Stimulated activated CD4-positive, alpha-beta T cell treated with anti-CD3 and anti-CD28 coated beads, Interleukin-12 subunit alpha, Interleukin-12 subunit beta, amount 100 ng/mL, for 24 hours (primary cell): ENCODE measurements around the gene PRC1.
"Not testable (repeated sequence)": the region's sequence is repeated elsewhere in the genome, so short reads cannot be mapped to it uniquely, and the experiment has no call there.

Experiments
- DNase-seq, 2 experiments: peaks; one replicate each; pipeline ENCODE4 v3.0.0-alpha.2; 2020; ENCODE audit warnings: low read depth in 2 of 2

PRC1 gene, protein sequence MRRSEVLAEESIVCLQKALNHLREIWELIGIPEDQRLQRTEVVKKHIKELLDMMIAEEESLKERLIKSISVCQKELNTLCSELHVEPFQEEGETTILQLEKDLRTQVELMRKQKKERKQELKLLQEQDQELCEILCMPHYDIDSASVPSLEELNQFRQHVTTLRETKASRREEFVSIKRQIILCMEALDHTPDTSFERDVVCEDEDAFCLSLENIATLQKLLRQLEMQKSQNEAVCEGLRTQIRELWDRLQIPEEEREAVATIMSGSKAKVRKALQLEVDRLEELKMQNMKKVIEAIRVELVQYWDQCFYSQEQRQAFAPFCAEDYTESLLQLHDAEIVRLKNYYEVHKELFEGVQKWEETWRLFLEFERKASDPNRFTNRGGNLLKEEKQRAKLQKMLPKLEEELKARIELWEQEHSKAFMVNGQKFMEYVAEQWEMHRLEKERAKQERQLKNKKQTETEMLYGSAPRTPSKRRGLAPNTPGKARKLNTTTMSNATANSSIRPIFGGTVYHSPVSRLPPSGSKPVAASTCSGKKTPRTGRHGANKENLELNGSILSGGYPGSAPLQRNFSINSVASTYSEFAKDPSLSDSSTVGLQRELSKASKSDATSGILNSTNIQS

DNA sequence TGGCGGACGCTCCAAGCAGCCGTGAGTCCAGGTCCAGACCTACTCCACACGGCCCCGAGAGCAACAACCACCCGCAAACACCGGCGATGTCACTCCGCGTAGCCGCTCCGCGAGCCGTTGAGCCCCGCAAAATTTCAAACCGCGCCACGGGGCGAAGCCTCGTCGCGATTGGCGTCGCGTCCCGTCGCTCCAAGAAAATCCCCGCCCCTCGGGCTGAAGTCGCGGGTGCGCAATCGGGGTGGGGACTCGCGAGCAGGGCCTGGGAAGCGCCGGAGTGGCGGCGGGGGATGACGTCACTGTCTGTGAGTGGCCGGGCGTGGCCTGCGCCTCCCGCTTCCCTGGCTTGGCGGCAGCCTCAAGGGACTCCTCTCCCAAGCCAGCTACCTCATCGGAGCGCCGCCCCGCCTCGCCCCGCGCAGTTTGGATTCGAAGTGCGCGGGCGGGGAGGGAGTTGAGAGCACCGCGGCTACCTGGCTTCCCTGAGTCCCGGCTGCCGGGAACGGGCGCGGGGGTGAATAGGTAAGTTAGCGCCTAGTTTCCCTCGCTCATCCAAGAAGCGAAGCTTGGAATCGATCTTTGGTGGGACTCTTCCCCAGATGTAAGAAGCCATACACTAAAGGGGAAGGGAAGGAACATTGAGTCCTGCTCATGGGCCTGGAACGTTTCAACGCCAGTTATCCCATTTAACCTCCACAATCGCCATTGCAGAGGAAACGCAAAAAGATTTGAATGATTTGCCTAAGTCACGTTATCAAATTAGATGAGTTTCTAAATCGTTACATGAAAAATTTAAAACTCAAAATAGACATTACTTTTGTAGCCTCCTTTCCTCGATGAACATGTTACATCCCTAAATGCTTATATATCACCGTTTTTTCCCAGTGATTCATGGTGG lies at the start of gene PRC1:
Gene PRC1, minus strand, starts transcription at position 119 of the 895 bp plus-strand sequence. Its CDS starts 118 bp downstream, at position 1.
- peak; percentile 96 to 97 for DNase-seq

DNA sequence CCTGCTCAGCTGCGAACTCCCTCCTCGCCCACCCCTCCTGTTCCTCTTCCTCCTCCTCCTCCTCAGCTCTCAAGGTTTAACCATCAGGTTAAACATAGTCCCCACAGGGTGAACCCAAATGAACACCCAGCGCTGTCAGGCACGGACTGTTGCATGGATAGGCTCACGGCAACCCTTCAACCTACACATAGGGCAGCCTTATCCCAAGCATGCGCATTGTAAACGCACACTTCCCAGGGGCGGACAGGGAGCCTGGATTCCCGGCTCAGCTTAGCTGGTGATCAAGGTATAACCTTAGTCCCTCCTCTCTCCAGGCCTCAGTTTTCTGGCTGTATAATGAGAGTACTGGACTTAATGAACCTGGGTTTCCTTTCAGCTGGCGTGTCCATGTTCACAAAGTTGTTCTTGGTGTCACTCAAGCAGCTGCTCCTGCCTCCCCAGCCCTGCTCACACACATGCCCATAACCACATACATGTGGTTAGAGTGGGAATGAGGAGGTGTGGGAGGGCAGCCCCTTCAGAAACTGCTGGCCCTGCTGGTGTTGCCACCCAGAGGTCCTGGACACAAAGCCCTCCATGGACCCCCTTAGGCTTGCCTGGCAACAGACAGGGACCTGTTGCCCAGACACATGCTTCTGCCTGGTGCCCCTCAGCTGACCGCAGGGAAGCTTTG lies 49.0 kb upstream of the PRC1 start:
- no peak for DNase-seq

DNA sequence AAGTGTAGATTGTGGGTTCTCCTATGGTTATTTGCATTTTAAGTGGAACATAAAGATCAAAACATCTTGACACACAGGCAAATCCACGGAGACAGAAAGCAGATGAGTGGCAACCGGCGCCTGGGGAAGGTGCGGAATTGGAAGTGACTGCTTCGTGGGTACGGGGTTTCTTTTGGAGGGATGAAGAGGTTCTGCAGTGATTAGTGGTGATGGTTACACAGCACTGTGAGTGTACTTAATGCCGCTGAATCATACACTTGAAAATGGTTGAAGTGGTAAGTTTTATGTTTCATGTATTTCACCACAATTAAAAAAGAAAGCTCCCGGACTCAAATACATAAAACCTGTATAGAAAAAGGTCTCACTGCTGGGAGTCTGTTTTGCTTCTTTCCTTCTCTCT lies 46.5 kb upstream of the PRC1 start:
- DNase-seq: no peak

DNA sequence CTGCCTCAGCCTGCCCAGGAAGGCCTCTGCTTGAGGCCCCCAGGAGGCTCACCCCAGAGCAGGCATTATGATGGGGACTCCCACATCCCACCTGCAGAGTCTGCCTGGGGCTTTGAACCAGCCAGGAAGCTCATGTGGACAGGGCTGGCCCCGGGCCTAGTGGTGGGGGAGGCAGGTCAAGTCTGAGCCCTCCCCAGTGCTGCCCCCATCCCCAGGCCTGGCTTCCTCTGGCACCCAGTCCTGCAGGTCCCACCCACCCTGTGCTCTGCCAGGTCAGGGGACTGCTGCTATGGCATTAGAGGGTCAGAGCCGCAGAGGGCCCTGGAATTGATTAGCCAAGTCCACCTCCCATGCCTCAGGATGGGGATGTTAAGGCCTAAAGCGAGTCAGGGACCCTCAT lies 45.7 kb upstream of the PRC1 start:
- no peak for DNase-seq

DNA sequence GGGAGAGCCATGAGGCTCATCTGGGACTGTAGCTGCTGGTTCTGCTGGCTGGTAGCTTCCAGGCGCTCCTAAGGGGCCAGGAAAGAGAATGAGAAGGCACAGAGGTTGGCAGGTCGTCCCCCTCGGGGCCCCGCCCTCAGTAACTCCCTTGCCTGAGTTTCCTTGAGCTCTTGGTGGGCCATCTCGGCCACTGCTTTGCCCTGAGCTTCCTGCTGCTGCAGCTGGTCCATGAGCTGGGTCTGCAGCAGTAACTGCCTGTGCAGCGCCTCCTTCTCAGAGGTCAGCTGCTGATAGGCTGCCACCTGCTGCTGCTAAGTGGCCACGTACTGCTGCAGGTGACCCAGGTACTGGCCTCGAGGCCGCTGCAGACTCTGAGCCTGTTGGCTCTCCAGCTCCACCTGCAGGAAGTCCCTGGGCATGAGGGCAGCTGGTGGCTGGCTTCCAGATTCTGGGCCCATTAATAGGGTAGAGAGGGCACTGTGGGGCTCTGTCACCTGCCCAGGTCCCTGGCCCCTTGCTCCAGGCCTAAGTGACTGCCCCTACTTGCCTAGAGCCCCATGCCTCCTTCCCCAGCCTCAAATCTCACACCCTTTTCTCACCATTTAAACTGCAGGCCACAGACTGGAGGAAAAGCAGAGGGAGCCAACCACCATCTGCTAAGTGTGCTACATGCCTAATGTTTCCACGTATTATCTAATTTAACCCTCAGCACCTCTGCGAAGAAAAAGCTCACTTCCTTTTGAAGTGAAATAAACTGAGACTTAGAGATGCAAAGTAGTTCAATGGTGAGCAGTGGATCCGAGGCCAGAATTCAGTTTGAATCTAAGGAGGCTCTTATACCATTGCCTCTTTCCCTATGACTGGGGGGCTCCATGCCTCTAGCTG lies 38.8 kb upstream of the PRC1 start:
- peak; percentile 11 to 42 for DNase-seq

DNA sequence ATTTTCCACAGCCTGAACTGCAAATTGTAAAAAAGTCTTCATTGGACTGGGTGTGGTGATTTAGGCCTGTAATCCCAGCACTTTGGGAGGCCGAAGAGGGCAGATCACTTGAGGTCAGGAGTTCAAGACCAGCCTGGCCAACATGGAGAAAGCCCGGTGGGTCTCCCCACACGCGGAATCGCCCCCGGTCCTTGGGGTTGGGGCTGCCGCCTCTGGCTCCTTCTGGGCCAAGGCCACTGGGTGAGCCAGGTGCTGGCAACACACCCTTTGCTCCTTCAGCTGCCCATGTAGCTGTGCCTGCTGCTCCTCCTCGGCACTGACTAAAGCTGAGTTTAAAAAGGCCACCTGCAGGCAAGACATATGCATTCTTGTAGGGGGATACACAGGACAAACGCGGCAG lies 37.5 kb upstream of the PRC1 start:
- DNase-seq: no peak

DNA sequence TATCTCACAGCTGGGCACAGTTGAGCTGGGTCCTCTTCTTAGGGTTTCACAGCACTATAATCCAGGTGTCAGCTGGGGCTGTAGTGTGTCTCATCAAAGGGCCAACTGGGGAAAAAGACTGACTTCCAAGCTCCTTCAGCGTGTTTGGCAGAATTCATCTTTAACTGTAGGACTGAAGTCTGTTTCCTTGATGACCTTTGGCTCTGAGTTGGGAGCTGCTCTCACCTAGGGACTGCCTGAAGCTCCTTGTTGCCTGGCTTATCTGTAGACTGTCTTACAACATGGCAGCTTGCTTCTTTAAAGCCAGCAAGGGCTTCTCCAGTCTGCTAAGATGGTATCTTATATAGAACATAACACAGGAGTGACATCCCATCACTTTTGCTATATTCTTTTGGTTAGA lies 33.3 kb upstream of the PRC1 start:
- DNase-seq: no peak

DNA sequence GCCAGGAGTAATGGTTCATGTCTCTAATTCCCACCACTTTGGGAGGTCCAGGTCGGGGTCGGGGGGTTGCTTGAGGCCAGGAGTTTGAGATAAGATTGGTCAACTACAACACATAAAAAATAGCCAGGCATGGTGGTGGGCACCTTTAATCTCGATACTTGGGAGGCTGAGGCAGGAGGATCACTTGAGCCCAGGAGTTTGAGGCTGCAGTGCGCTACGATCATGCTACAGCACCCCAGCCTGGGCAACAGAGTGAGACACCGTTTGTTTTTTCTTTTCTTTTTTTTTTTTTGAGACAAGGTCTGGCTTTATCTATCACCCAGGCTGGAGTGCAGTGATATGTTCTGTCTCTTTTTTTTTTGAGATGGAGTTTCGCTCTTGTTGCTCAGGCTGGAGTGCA lies 29.4 kb upstream of the PRC1 start:
- DNase-seq: no peak

DNA sequence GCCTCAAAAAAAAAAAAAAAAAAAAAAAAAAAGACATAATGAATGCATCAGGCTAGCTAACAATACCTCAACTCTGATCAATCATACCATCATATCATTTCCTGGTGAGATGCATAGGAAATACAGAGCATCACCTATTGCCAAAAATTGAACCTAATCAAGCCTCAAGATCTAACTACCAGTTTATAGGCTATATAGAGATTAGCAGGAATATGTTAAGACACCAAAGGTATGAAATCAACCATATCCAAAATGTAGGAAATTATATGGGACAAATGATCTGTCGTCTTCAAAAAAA lies 28.4 kb upstream of the PRC1 start:
- no peak for DNase-seq

DNA sequence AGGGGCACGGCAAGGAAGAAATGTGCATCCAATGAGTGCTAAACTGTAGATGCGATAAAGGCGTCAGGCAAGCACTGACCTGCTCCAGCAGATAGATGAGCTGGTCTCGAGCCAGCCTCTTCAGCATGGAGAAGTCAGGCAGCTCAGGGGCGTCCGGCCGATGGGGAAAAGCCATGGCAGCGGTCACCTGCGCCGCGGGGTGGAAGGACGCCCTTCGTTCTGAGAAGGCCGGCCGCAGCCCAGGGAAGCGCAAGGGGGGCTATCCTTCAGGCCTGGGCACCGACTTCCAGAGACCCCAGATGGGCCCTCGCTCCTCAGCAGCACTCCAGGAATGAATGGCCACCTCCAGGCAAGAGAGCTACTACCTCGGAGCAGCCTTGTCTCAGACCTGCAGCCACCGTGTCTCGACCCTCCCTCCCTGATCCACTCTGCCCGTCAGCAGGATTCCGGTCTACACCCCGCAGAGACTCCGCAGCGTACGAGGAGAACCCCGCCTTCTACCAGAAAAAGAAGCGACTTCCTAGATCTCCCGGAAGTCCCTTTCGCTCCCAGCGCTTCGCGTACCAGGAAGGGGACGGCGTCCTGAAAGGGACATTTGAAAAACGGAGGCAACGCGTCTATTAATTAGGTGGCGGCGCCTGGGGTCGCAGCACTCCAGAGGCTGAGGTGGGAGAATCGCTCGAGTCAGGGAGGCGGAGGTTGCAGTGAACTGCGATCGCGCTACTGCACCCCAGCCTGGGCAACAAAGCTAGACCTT lies 27.9 kb upstream of the PRC1 start, which contains the start of gene VPS33B:
Gene VPS33B, minus strand, starts transcription at position 520 of the 757 bp plus-strand sequence. Its CDS starts 345 bp downstream, at position 175.
- peak; percentile 59 to 77 for DNase-seq

DNA sequence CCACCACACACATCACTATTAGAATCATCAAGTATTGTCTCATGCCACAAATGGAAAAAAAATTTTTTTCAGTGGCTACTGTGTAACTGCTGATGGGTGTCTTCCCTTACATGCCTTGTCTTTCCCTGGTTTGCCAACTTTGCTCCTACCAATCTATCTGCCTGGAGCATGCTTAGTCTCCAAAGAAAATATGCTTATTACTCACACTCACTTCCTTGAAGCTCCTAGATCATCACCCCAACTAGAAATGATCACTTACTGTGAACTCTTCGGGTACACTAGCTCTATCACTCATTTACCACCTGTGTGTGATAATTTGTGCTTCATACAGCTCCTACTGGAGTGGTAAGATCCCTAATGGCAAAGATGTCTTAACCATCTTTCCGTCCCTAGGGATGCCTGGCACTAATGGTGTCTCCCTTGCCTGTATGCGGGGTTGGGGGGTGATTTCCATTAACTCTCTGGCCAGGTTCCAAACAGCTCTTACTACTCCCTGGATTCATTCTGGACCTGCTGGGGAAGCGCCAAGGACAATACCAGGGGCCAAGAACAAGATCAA lies 27.3 kb upstream of the PRC1 start:
- no peak for DNase-seq

DNA sequence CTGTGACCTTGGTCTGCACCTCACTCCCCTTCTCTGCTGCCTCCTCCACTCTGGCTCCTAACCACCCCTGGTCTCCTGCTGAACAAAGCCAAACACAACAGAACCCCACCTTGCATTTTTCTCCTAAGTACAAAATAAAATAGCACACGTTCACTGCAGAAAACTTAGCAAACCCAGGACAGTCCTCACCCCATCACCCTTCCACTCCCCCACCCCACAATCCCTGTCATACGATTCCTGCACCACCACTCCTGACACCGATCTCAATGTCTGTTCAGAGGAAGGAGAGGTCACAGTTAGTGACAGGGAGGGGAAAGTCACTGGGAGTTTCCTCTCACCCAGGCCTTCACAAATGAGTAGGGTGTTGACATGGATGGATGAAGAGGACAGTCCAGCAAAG lies 23.8 kb upstream of the PRC1 start:
- DNase-seq: no peak

DNA sequence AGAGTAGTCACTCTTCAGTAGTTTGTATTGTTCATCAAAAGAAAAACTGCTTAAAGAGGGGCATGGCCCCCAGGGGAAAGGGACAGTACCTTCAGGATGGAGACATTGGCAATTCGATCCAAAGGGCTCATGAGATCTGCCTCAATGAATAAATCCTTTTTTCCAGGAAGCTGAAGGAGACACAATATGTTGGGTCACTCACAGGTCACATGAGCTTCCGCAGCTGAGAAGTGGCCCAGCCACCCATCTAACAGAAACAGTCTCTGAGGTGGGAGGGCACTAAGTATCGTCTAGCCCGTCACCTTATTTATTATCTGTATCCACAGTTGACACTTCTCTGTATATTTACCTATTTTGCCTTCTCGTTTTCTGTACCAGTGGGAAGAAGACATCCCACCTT lies 23.4 kb upstream of the PRC1 start:
- DNase-seq: no peak

DNA sequence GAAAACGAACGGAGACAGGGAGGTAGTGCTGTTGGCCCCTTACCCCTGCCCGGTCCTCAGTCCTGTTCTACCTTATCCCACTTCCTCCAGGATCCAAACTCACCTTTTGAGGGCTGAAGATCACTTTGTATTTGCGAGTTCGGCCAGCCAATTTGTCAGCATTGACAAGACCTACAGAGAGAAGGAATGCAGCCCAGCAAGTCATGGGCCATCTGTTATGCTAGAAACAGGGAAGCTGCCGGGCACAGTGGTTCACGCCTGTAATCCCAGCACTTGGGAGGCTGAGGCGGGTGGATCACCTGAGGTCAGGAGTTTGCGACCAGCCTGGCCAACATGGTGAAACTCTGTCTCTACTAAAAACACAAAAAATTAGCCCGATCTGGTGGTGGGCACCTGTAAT lies 19.4 kb upstream of the PRC1 start:
- DNase-seq: not testable (repeated sequence)

DNA sequence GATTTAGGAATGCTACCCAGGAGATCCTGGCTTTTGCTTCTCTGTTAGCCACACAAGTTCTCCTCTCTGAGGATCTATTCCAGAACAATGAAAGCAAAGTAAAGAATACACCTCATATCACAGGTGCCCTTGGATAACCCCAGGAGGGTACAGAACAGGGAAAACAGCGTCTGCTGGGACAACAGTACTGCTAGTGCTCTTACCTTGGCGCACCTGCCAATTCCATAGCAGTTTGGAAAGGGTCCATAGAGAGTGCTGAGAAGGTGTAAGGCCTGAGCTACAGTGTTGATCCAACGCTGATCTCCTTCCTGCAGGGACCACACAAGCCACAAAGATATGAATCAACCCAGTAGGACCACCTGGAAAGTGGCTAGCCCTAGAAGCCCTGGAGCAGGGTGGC lies 12.9 kb upstream of the PRC1 start:
- no peak for DNase-seq

DNA sequence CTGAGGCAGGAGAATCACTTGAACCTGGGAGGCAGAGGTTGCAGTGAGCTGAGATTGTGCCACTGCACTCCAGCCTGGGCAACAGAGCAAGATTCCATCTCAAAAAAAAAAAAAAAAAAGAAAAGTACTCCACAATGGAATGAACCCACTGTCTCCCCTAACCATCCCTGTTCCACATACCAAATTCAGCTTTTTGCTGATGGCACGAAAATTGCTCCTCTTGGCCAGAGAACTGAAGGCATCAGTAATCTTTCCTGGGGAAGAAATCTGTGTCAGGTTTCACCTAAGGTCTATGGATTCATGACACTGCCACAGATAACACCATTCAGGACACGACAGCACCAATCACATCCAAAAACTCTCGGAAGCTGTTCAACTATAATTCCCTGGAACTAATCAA lies 6.9 kb upstream of the PRC1 start:
- DNase-seq: no peak

DNA sequence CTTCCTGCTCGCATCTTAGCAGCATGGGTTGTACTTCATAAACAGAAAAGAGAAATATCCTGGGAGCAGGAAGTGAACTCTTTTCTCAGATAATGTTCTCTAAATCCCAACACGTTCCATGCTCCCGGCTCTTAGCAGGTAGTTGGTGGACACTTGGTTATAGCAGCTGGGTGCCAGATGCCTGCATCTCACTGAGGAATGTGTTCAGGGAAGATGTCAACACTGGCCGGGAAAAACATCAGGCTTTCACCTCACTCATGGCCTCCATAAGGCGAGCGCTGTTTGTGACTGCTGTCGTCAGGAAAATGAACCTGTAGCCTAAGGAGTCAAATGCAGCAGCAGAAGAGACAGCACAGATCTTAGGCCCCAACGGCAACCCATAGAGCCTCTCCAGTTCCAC lies 4.4 kb upstream of the PRC1 start:
- DNase-seq: no peak

DNA sequence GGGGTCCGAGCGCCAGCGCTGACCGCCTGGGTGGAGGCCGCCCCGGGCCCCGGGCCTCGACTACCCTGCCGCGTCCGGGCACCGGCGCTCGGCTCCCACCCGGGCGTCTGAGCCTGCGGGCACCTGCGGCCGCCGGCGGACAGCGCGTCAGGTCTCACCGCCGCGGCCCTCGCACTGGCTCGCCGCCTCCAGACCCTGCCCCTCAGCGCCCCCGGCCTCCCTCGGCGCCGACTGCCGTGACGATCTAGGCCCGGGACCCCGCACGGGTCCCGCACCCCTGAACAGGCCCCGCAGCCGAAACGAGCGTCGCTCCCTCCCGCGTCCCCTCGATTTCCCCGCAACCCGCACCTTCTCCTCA lies 297 bp downstream of the PRC1 start:
- DNase-seq: peak in 1 of 2 experiments; percentile 0

DNA sequence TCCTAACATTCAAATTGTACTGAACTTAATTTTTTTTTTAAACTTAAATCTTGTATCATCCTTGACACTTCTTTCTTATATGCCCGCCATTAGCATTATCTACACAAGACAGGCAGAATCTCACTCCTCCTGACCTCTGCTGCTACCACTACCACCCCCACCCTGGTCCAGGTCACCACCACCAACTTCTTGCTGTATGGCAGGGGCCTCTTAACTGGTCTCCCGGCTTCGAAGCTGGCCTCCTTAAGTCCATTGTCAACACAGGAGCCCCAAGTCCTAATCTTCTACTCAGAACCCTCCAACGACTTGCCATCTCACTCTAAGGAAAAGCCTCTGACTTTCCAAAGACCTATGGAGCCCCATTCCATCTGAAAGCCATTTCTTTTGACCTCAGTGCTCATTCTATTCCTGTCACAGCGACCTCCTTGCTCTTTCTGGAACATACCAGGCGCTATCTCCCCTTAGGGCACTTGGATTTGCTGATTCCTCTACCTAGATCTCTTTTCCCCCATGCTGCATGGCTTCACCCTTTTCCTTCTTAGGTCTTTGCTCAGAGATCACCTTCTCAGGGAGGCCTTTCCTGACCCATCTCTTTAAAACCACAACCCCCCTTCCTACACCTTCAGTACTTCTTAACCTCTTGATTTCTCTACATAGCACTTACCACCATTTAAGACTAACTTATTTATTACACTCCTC lies 2.6 kb downstream of the PRC1 start:
- no peak for DNase-seq
